HG02938 (cell line): ENCODE measurements around the gene GLCE.
"Not testable (repeated sequence)": the region's sequence is repeated elsewhere in the genome, so short reads cannot be mapped to it uniquely, and the experiment has no call there.

Experiments used
- ATAC-seq: cut with Tn5 transposase; IDR thresholded peaks from one replicate; pipeline ENCODE4 v1.9.1; 2021; ENCODE audit warnings: mild to moderate bottlenecking, moderate library complexity; ENCODE audit not compliant: unreplicated experiment

GLCE gene

GRCh38 chr15:69244798-69245197 lies 84.4 kb downstream of the GLCE start:
- ATAC-seq: no peak

GRCh38 chr15:69253156-69253555 lies 92.7 kb downstream of the GLCE start:
- ATAC-seq: no peak

GRCh38 chr15:69265347-69265955 lies 105.0 kb downstream of the GLCE start:
- no peak for ATAC-seq

- ATAC-seq: no peak
Measured at GRCh38 chr15:69271217-69271616, 110.8 kb downstream of the GLCE start.

GRCh38 chr15:69272139-69272538 lies 111.7 kb downstream of the GLCE start:
- no peak for ATAC-seq

- no peak for ATAC-seq
Measured at GRCh38 chr15:69272891-69273290, 112.5 kb downstream of the GLCE start.

GRCh38 chr15:69275074-69275670 lies 114.7 kb downstream of the GLCE start:
- ATAC-seq: no peak

- no peak for ATAC-seq
Measured at GRCh38 chr15:69275933-69276560, 115.6 kb downstream of the GLCE start.

GRCh38 chr15:69277316-69277715 lies 116.9 kb downstream of the GLCE start:
- no peak for ATAC-seq

GRCh38 chr15:69279636-69280035 lies 119.2 kb downstream of the GLCE start:
- ATAC-seq: no peak

- no peak for ATAC-seq
Measured at GRCh38 chr15:69280783-69281182, 120.3 kb downstream of the GLCE start.

GRCh38 chr15:69282104-69282743 lies 121.8 kb downstream of the GLCE start:
- ATAC-seq: no peak

- no peak for ATAC-seq
Measured at GRCh38 chr15:69285834-69286233, 125.4 kb downstream of the GLCE start.

GRCh38 chr15:69288011-69288410 lies 127.6 kb downstream of the GLCE start:
- no peak for ATAC-seq

- no peak for ATAC-seq
Measured at GRCh38 chr15:69288531-69289341, 128.3 kb downstream of the GLCE start.

- ATAC-seq: no peak
Measured at GRCh38 chr15:69289342-69290146, 129.1 kb downstream of the GLCE start.

GRCh38 chr15:69290346-69291164 lies 130.1 kb downstream of the GLCE start:
- no peak for ATAC-seq

GRCh38 chr15:69291651-69292050 lies 131.2 kb downstream of the GLCE start:
- not testable (repeated sequence) for ATAC-seq

- no peak for ATAC-seq
Measured at GRCh38 chr15:69292826-69293420, 132.5 kb downstream of the GLCE start.
